ENCODE measurements around the gene GPR141.

The GPR141 gene

DNA sequence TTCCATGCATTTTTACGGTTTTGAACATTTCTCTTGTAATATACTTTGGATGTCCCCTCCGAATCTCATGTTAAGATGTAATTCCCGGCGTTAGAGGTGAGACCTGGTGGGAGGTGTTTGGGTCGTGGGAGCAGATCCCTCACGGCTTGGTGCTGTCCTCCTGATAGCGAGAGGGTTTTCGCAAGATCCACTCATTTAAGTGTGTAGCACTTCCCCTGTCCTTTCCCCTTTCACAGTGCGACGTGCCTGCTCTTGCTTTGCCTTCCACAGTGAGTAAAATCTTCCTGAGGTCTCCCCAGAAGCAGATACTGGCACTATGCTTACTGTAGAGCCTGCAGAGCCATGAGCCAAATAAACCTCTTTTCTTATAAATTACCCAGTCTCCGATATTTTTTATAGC, 6.6 kb downstream of the GPR141 start:
- DNase-seq = no peak

GRCh38 chr7:37694208-37695094, 10.9 kb downstream of the GPR141 start:
- no peak for DNase-seq

GRCh38 chr7:37698276-37698675, 14.7 kb downstream of the GPR141 start:
- no peak for DNase-seq

GRCh38 chr7:37698782-37699181, 15.2 kb downstream of the GPR141 start:
- DNase-seq = no peak

DNA sequence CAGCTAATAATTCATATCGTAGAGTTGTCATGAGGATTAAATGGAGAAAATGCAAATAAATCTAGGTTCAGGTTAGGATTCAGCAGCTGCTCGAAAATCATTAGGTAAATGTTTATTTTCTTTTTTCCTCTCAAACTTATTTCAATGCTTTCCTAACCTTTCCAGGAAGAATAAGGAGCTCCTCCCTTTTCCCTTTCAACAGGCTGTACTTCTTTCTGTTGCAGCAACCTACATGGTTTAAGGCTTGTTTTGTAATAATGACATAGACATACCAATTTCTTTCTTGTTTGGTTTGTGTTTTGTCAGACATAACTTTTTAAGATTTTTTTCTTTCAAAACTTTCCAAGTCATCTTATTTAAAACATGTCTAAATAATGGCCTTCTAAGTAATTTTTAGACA, 18.2 kb downstream of the GPR141 start:
- DNase-seq = no peak

DNA sequence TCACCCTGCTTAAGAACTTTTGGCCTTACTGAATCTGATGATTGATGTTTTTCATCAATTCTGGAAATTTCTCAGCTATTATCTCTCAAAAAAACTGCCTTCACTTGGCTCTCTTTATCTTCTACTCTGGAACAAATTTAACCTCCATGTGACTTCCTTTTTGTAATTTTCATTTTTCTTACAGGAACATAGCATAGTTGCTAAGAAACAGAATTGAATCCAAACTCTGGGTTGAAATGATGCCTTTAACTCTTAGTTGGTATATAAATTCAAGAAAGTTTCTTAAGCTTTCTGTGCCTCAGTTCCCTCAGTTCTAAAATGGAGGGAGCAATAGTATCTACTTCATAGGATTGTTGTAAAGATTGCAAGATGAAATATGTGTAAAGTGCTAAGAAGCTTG, 19.8 kb downstream of the GPR141 start:
- no peak for DNase-seq

GRCh38 chr7:37704328-37704833, 20.8 kb downstream of the GPR141 start:
- peak; percentile 82 for DNase-seq

DNA sequence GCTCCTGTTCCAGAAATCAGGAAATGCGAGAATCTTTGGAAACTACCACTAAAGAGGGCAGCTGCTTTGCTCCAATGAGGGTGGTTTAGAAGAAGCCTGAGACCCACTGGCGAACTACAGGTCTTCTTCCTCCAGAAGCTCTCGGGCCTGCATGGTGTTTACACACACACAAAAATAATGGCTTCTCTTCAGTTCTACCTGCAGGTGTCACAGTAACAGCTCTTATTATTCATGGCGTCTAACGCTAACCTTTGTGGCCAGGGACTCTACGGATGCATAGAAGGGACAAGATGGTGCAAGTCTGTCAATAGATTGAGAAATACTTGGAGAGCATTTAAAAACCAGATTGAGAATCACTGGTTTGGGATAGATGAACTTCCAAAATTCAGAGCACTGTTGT, 22.4 kb downstream of the GPR141 start:
- DNase-seq = no peak

DNA sequence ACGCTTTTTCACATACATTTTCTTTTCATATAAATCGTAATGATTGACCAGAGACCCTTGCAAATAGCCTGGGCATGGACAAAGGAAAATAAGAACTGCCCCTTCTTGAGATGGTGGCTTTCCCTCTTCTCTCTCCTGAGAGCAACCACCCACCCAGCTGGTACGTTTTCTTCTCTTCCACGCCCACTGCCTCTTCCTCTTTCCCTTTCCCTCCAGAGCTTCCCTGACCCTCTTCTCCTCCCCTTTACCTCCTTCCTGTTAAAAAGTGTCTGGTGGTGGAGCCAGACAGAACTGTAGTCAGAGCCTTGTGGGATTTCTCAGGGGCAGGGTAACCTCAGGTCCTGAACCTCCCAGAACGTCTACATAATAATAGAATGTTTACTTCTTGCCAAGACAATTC, 23.2 kb downstream of the GPR141 start:
- DNase-seq = no peak

DNA sequence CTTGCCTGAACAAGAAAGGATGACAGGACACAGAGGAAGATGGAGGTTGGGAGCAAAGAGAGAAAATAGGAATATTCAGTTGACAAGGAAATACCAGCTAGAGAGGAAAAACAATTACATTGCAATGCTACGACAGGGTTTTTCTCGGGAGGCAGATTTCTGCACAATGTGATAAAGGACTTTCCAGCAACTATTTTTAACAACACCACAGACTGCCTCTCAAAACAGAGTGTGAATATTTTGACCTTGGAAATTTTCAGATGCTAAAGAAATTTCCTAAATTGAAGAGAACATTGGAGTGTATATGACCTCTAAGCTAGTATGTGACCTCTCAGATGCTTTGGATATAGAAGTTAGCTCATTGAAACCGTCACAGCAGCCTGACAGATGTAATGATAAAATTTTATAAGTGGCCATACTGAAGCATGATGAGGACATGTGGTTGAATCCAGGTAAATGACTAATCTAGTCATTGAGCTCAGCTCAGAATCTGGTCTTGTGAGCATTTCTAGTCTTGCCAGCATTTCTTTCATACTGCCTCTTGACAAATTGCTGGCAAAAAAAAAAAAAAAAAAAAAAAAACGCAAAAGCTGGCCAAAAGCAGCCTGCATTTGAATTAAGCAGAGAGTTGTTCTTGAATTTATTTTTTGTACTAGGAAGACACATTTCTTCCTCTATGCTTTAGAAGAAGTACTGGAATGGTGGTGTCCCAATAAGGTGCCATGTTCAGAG, 24.4 kb downstream of the GPR141 start:
- DNase-seq = no peak

DNA sequence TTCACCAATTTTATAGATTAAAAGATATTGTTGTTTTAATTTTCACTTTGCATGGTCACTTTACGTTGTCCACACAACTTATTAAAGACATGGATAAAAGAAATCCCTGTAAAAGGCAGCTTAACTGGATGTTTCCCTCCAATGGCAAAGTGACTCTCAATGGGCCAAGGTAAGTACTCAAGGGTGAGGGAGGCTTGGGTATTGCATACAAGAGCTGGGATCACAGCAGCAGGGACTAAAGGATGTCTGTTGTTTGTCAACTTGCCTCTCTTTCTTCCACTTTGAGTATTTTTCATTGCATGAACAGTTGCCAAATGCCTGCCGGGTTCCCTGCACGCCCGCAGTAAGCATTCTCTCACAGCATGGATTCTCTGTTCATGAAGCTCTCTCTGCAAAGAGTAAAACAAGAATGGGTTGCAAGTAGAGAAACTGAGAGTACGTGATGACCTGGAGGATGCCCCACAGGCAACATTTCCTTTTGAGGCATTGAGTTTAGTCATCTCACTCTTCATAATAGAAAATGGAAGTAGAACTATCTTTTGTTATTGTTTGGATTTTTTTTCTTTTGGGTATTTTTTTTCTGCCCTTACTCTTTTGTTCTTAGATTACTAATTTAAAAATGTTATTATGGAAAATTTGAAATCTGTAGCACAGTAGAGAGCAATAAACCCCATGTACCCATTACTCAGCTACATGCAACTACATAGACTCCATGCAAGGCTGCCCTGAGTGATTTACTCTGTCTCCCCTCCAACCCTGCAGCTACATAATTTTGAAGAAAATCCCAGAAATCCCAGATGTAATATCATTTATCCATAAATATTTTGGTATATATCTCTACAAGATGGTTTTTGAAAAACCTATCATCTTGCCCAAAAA, 26.3 kb downstream of the GPR141 start:
- no peak for DNase-seq

DNA sequence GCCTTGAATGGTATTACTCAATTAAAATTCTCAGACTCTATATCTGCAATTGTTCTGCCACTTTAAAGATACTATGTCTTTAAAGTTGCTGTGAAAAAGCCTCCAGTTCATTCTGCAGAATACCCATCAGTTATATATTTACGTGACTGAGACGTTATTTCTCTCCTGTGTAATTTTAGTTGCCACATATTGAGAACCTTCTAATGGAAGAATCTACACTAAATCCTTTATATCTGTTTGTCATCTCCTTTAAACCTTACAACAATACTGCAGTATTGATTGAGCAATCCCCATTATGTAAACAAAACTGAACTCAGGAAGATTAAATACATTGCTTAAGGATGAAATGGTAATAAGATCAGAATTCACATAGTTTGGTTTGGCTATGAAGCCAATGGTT, 30.0 kb downstream of the GPR141 start:
- DNase-seq = no peak

GRCh38 chr7:37714606-37715005, 31.0 kb downstream of the GPR141 start:
- DNase-seq = no peak

GRCh38 chr7:37718585-37718984, 35.0 kb downstream of the GPR141 start:
- no peak for DNase-seq

- no peak for DNase-seq
Observed at GRCh38 chr7:37719077-37719476, 35.5 kb downstream of the GPR141 start.

DNA sequence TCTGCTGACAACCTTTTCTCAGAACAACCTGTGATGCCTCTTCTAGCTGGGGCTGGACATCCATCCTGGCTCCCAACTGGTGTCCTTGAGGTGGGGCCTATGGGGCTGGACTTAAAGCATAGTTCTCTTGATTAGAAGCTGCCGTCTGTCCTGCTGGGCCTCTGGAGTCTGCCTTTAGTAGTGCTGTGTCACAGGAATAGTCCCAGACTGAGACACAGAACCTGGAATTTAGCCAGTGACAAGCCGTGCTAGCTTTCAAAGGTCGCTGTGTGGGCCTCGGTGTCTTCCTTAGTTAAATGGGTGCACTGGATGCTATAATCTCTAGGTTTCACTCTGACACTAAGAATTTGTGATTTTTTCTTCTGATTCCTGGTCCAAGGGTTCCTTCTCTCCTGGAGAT, 41.2 kb downstream of the GPR141 start:
- DNase-seq = no peak

GRCh38 chr7:37726016-37726415, 42.5 kb downstream of the GPR141 start:
- no peak for DNase-seq

- DNase-seq = no peak
Observed at GRCh38 chr7:37728747-37729146, 45.2 kb downstream of the GPR141 start.

DNA sequence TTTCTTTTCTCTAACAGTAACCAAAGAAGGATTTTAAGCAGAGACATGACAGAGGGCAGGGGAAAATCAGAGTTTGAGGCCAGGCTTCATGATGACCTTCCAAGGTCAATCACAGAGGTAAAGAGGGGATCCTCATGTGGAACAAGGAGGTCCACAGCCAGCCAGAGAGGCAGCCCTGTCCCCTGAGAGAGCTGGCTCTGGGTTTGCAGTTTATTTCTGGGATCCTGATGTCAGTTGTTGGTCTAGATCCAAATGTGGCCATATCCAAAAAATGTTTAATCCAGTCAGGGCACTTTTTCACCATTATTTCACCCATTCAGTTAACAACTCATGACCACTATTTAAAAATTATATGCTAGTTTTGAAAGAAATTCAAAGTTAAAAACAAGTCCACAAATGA, 45.6 kb downstream of the GPR141 start:
- no peak for DNase-seq

GRCh38 chr7:37730501-37730900, 46.9 kb downstream of the GPR141 start:
- DNase-seq = no peak

- DNase-seq = peak; percentile 78
Observed at GRCh38 chr7:37732253-37732652, 48.7 kb downstream of the GPR141 start.

DNA sequence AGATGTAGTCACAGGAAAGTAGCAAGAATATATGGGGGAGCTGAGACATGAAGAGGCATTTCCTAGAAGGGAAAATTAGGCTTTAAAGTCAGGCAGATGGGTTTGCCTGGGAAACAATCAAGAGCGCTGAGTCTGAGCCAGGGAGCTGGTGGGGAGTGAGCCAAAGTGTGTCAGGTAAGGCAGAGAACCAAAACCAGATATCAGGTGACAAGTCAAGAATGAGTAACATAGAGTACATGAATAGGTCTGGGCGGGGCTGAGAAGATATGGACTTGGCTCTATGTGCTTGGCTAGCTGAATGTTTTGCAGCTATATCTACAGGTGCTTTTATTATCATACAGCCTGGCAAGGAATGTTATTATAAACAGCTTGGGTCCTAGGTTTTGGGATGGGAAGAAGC, 49.3 kb downstream of the GPR141 start:
- DNase-seq = no peak

DNA sequence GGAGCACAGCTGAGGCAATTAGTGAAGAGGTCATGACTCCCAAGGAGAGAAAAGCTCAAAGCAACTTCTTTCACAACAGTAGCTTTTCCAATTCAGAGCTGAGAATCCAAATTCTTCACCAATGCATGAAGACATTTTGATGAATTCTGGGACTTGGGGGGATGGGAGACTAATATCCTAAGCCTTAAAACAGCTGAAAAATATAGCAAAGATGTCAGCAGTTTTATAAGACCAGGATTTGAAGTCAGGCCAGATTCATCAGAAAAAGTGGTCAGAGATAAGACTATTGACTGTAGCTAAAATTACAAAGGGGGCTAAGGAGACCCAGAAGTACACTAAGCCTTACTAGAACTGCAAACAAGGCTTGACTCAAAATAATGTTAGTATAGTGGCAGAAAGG, 51.6 kb downstream of the GPR141 start:
- no peak for DNase-seq
